Esophagus mucosa (tissue), 1 donor: Measurements from ENCODE around the gene KCNE2. TPM values are rescaled to one million over a fixed set of nuclear protein-coding genes. Genes with fewer than 3 reads are reported as not detected.

Experiments used
- ATAC-seq: fragments of 200-7000 bp; cut with Tn5 transposase; one replicate; pipeline ENCODE4 v1.9.1; 2020
- total RNA-seq: library from RNA; stranded (reverse); gene quantifications from one replicate; pipeline ENCODE4 v1.2.4, GENCODE V29; 2023
- donor health status: DM: yes; HTN: yes; CAD: no.

KCNE2 gene, protein sequence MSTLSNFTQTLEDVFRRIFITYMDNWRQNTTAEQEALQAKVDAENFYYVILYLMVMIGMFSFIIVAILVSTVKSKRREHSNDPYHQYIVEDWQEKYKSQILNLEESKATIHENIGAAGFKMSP
- not detected for total RNA-seq

DNA sequence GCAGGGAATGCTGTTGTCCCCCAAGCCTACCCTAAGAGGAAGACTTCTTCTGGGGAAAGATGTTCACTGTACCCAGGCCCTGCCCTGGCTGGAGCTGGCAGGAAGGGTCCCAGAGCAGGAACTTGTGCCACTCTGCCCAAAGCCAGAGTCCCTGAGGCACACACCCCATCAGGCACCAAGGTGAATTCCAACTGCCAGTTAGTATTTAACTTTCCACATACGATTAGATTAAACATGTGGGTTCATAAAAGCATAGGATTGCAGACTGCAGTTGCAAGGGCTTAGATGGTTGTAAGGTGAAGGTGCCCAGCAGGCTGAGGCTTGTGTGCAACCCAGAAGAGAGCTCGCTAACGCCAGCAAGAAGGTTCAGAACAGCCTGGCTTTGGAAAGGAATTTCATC lies at the start of gene KCNE2:
Gene KCNE2, plus strand, starts transcription at position 274 of the 400 bp plus-strand sequence. CDS start 6,473 bp downstream, outside the sequence.
- no peak for ATAC-seq

DNA sequence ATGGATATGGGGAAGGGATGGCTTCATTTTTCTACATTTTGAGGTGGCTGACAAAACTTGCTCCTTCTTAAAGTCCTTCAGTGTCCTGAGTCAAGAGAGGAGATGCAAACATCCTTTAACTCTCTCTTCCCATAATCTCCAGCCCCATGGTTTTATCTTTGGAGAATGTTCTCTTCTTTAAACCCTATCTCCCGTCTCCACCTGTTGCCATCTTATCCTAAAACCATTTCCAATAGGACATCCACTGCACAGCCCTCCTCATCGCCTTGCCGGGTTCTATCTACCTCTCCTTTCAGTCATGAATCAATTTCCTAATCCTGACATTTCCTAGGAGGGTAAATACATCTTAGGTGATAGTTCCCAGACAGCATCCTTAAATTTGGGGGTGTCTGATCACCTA lies 44.2 kb upstream of the KCNE2 start:
- no peak for ATAC-seq

GRCh38 chr21:34320011-34320410 lies 43.8 kb upstream of the KCNE2 start:
- ATAC-seq, result no peak

GRCh38 chr21:34330055-34330454 lies 33.8 kb upstream of the KCNE2 start:
- no peak for ATAC-seq

DNA sequence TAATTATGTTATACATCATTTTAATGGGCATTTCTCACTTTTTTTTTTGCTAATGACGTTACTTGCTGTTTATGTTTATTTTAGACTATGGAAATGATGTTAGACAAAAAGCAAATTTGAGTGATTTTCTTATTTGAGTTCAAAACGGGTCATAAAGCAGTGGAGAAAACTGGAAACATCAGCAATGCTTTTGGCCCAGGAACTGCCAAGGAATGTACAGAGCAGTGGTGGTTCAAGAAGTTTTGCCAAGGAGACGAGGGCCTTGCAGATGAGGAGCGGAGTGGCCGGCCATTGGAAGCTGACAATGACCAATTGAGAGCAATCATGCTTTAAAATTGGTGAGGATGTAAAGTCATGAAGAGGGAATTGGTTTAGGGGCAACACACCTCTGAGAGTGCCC lies 32.1 kb upstream of the KCNE2 start:
- no peak for ATAC-seq

GRCh38 chr21:34332347-34332746 lies 31.5 kb upstream of the KCNE2 start:
- no peak for ATAC-seq

GRCh38 chr21:34333121-34333739 lies 30.6 kb upstream of the KCNE2 start:
- ATAC-seq, result no peak

GRCh38 chr21:34335316-34335715 lies 28.5 kb upstream of the KCNE2 start:
- ATAC-seq, result no peak

DNA sequence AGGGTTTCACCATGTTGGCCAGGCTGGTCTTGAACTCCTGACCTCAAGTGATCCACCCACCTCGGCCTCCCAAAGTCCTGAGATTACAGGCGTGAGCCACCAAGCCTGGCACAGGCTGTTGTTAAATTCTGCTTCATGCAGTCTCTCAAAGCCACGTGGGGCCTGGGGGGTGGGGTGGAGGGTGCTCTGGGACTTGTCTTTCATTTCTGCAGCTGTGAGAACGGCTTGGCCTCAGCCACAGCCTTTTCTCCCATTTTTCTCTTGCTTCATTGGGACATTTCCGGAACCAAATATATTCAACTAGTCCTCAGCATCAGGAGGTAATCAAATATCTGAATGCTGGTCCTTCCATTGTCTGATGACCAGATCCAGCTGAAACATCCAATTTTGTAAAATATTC lies 27.6 kb upstream of the KCNE2 start:
- ATAC-seq, result no peak

GRCh38 chr21:34336756-34337391 lies 26.9 kb upstream of the KCNE2 start:
- ATAC-seq, result no peak

GRCh38 chr21:34337741-34338140 lies 26.1 kb upstream of the KCNE2 start:
- no peak for ATAC-seq

GRCh38 chr21:34338226-34338625 lies 25.6 kb upstream of the KCNE2 start:
- ATAC-seq, result no peak

DNA sequence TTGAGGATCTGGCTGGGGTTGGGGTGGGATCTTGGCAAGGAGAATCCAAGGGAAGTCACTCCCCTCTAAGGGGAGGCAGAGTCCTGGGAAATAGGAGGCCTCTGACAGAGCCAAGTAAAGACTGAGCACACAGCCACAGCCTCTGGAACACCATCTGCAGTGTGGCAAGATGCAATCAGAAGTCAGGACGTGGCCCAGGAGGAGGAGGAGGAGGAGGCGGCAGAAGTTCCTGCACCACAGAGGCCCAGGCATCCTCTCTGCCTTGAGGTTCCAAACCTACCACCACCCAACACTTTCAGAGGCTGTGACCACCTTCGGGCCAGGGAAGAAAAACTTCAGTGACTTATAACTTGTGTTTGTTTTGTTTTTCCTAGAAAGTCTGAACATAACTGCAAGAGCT lies 23.7 kb upstream of the KCNE2 start:
- ATAC-seq, result peak; percentile 16

DNA sequence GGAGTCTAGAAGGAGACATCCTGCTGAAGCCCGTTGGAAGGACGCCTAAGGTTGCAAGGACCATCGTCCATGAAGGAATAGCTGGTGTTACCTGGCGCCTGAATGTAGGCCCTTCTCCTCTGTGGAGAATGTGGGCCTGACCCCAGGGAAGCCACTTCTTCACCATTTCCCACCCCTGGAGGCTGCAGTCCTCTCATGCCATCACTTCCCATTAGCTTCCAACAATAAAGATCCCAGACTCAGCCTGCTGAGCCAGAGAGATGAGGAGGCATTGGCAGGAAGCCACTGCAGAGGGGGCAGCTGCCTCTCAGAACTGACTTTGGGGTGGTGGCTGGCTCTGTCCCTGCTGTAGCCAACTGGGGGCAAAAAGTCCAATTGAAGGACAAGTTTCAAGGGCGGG lies 21.3 kb upstream of the KCNE2 start:
- no peak for ATAC-seq

DNA sequence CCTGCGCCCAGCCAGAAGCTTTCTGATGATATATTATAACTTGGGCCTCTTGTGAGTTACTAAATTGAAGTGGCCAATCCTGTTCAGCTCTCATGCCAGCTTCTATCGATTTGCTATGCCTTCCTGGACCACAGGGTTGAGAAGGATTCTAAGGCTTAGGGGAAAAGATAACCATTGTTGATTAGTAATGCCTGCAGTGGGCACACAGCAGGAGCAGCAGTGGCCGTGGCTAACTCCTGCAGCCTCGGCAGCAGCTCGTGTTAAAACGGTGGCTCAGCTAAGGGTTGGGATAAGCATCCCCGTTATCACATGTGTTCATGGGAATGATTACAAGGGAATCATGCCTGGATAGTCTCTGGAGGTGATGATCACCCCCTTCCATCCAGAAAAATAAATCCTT lies 20.5 kb upstream of the KCNE2 start:
- no peak for ATAC-seq

DNA sequence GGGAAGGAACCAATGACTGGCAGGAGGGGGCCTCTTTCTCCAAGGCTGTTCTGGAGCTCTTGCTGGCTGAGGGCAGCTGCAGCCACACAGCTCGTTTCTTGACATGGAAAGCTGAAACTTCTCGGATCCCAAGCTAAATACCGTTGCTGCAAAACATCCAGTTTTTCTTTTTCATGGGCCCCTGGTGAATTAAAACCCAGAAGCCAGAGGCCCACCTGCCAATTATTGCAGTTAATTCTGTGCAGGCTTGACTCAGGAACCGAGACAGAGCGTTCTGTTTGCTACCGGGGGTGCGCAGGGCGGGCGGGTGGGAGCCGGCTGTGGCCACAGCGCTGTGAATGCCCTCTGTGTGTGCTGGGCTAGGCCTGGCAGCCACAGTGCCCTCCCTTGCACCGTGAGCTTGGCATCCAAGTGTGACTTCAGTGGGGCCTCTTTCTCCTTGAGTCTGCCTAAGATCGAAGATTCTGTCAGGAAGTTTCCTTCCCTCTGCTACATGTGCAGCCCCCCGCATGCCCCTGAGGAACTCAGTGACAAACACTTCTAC lies 19.9 kb upstream of the KCNE2 start:
- no peak for ATAC-seq

DNA sequence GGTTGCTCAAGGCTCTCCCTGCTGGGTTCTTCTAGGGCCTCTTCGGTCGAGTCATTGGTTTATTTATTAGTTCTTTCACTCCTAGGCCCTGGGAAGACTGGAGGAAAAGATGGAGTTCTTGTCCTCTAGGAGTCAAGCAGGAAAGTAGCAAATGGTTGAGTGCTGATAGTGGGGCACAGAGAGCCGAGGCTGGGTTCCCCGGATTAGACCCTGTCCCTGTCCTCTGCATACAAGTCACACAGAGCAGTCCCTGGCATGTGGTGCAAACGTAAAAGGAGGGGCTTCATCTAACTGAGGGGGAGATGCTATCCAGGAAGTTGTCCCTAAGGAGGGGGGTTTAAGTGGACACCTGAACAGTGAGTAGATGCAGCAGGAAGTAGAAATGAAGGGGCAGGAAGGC lies 19.2 kb upstream of the KCNE2 start:
- ATAC-seq, result no peak

GRCh38 chr21:34345091-34345871 lies 18.5 kb upstream of the KCNE2 start:
- no peak for ATAC-seq

DNA sequence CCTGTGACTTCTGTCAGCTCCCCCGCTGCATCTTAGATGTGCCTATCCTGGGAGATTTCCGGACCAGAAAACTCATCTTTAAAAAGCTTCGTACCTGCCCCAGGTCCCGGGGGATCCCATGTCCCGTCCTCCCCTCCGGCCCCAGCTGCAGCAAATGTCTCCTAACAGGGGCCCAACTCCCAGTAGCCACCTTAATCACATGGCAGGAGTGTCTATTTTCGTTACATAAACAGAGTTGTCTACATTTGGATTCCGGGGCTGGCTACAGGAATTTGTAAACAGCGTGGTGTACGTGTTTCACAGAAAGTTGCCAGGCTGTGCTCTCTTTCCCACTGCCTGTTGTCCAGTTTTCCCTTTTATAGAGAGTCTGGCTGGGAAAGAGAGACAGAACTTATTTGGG lies 17.9 kb upstream of the KCNE2 start:
- no peak for ATAC-seq

DNA sequence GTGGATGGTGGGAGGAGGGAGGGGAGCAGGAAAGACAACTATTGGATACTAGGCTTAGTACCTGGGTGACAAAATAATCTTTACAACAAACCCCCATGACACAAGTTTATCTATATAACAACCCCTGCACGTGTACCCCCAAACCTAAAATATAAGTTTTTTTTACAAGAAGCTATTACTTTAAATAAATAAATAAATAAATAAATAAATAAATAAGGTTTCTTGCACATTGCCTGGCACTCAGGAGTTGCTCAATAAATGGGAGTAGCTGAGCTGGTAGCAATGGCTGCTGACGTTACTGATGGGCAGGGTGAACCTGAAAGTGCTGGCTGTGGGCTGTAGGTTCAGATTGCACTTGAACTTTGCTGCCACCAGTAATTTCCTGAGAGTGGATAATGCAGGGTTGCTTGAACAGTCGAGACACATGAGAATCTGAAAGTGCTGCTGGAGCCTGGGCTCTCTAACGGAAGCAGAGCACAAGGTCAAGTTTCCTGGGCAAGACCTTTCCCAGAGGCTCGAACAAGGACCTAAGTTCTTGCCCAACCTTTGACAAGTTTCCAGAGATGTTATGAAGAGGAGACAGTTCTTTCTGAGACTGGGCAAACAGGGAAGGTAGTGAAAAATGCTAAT lies 14.8 kb upstream of the KCNE2 start:
- no peak for ATAC-seq

DNA sequence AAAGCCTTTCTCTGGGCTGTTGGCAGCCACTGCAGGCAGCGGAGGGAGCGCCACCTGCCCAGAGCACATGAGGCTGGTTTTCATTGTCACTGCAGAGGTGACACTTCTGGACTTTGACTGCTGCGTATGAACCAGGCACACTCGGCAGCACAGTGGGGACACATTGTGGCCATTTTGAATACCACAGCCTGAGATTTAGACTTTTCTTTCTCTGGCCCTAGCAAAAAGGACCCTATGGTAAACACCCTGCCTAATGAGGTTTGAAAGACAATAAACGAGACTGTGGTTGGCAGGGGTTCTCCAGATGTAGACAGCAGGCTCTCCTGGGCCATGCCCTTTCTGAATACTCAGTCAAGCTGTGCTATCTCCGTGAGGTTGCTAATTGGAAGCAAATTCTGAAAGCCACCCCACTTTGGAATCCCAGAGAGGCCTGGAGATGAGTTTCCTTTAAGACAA lies 12.0 kb upstream of the KCNE2 start:
- ATAC-seq, result peak; percentile 83

GRCh38 chr21:34352556-34352955 lies 11.2 kb upstream of the KCNE2 start:
- ATAC-seq, result no peak

- no peak for ATAC-seq
Measured at GRCh38 chr21:34353182-34353581, 10.6 kb upstream of the KCNE2 start.
